Fibroblast of lung (primary cell): Measurements from ENCODE around the gene DHX35. TPM values are rescaled to one million over a fixed set of nuclear protein-coding genes. Genes with fewer than 3 reads are reported as not detected.

Source experiments
- DNase-seq, 2 donors: peaks; one replicate each; pipeline versions ENCODE4 v3.0.0 to v3.0.0-alpha.2; 2010; ENCODE audit warnings: low read depth in 2 of 2
- H2AFZ ChIP-seq: 2 replicates; pipeline ENCODE4 v1.5.1; 2012; ENCODE audit warnings: low read length, control low read depth, inconsistent platforms
- H3K27ac ChIP-seq: 2 replicates; pipeline ENCODE4 v1.5.1; 2011; ENCODE audit warnings: low read length, control low read depth; ENCODE audit not compliant: insufficient read depth
- H3K27me3 ChIP-seq: 2 replicates; pipeline ENCODE4 v1.5.1; 2011; ENCODE audit warnings: mild to moderate bottlenecking, low read length; ENCODE audit not compliant: control insufficient read depth, insufficient read depth
- H3K36me3 ChIP-seq: 2 replicates; pipeline ENCODE4 v1.5.1; 2011; ENCODE audit warnings: low read length; ENCODE audit not compliant: control insufficient read depth, insufficient read depth
- H3K4me1 ChIP-seq: 2 replicates; pipeline ENCODE4 v1.5.1; 2011; ENCODE audit warnings: low read length; ENCODE audit not compliant: control insufficient read depth, insufficient read depth; ENCODE audit errors: extremely low read depth
- H3K4me2 ChIP-seq: 2 replicates; pipeline ENCODE4 v1.5.1; 2011; ENCODE audit warnings: low read length, control low read depth; ENCODE audit not compliant: insufficient read depth; ENCODE audit errors: extremely low read depth
- H3K4me3 ChIP-seq, 4 experiments: fragments of 200-600 bp in 1 of 4; sonication (generic) in 1 of 4; replicated peaks in 1 of 4; 2 replicates each; pipeline ENCODE4 v1.5.1; 2011 to 2016; ENCODE audit warnings: low read length in 4 of 4, low read depth in 3 of 4, mild to moderate bottlenecking in 3 of 4, control low read depth in 2 of 4, inconsistent platforms in 1 of 4, mixed read lengths in 1 of 4; ENCODE audit not compliant: insufficient read depth in 1 of 4; ENCODE audit errors: control extremely low read depth in 1 of 4
- H3K79me2 ChIP-seq: 2 replicates; pipeline ENCODE4 v1.5.1; 2012; ENCODE audit warnings: mild to moderate bottlenecking, low read length, inconsistent platforms; ENCODE audit not compliant: control insufficient read depth, insufficient read depth
- H3K9ac ChIP-seq: 2 replicates; pipeline ENCODE4 v1.5.1; 2011; ENCODE audit warnings: mild to moderate bottlenecking, low read length, control low read depth; ENCODE audit not compliant: insufficient read depth
- H3K9me3 ChIP-seq: 2 replicates; pipeline ENCODE4 v1.5.1; 2012; ENCODE audit warnings: low read depth, low read length; ENCODE audit not compliant: control insufficient read depth, insufficient read depth
- H4K20me1 ChIP-seq: 2 replicates; pipeline ENCODE4 v1.5.1; 2011; ENCODE audit warnings: low read length; ENCODE audit not compliant: control insufficient read depth, insufficient read depth; ENCODE audit errors: extremely low read depth
- CTCF ChIP-seq, 2 donors: IDR thresholded peaks in 1 of 2; conservative IDR thresholded peaks in 1 of 2; 1 replicate in 1 of 2; 2 replicates in 1 of 2; pipeline ENCODE4 v1.5.1; 2011 to 2012; ENCODE audit warnings: low read length in 2 of 2, control low read depth in 1 of 2, inconsistent platforms in 1 of 2, low read depth in 1 of 2, mild to moderate bottlenecking in 1 of 2
- EZH2 ChIP-seq: IDR thresholded peaks from 2 replicates; pipeline ENCODE4 v1.5.1; 2012; ENCODE audit warnings: low read length, control low read depth, mild to moderate bottlenecking; ENCODE audit errors: missing control alignments
- polyA plus RNA-seq, 2 donors: library from polyadenylated mRNA; depleted of rRNA in 1 of 2; stranded (reverse) in 1 of 2; unstranded in 1 of 2; fragments of >200 nt; gene quantifications; 2 replicates each; pipeline ENCODE4 v1.2.1, GENCODE V29; 2011 to 2012; ENCODE audit warnings: missing spikeins in 1 of 2
- total RNA-seq: library from RNA; depleted of rRNA; stranded (reverse); fragments of >200 nt; gene quantifications from 2 replicates; pipeline ENCODE4 v1.2.1, GENCODE V29; 2014

DHX35 gene
- total and polyA plus RNA-seq, 2 donors (not counting 1 experiment from before 2014, with no cell fraction given): 11.4 to 12.1 TPM

GRCh38 chr20:38937000-38937399 is 25.1 kb upstream of the DHX35 start:
- H3K9me3 ChIP-seq: no peaks in the 10 kb centered on the region

GRCh38 chr20:38937978-38938473 is 24.1 kb upstream of the DHX35 start:
- H3K27me3 ChIP-seq: no peaks in the 10 kb centered on the region
- H3K4me3 ChIP-seq: no peak overlapping the region
- H3K4me2 ChIP-seq: no peak overlapping the region
- no peaks in the 10 kb centered on the region for H4K20me1 ChIP-seq
- H3K9ac ChIP-seq: no peak overlapping the region
- H2AFZ ChIP-seq: no peak overlapping the region
- no peak for TF ChIP-seq EZH2
- TF ChIP-seq CTCF (conservative IDR thresholded peaks at IDR 0.05 in 1 of 2, IDR thresholded peaks at IDR 0.05 in 1 of 2; ENCODE audit: low read depth in 1 of 2, low read length in 2 of 2): no peak
- H3K9me3 ChIP-seq: no peaks in the 10 kb centered on the region
- no peak overlapping the region for H3K27ac ChIP-seq
- H3K4me1 ChIP-seq: peaks cover 3% of the 10 kb centered on the region
- peaks cover 2% of the 10 kb centered on the region for H3K36me3 ChIP-seq
- peaks cover 84% of the 10 kb centered on the region for H3K79me2 ChIP-seq
- DNase-seq: no peak

More at GRCh38 chr20:38937000-38937399, 25.1 kb upstream of the DHX35 start:
- DNase-seq: no peak
- Histone ChIP-seq H3K4me3 (no peak overlapping the region), H3K9ac (no peak overlapping the region), H3K79me2 (peaks cover 94% of the 10 kb centered on the region), H2AFZ (no peak overlapping the region), H3K27ac (no peak overlapping the region), H3K4me2 (no peak overlapping the region), H3K27me3 (no peaks in the 10 kb centered on the region), H3K4me1 (peaks cover 8% of the 10 kb centered on the region), H4K20me1 (no peaks in the 10 kb centered on the region), H3K36me3 (peaks cover 2% of the 10 kb centered on the region)
- no peak for TF ChIP-seq EZH2
- no peak for TF ChIP-seq CTCF (conservative IDR thresholded peaks at IDR 0.05 in 1 of 2, IDR thresholded peaks at IDR 0.05 in 1 of 2; ENCODE audit: low read depth in 1 of 2, low read length in 2 of 2)

GRCh38 chr20:38939686-38940085 is 22.5 kb upstream of the DHX35 start:
- H3K4me3 ChIP-seq: no peak overlapping the region
- peaks cover 2% of the 10 kb centered on the region for H3K36me3 ChIP-seq
- no peak overlapping the region for H3K4me2 ChIP-seq
- no peak overlapping the region for H2AFZ ChIP-seq
- H3K79me2 ChIP-seq: peaks cover 70% of the 10 kb centered on the region
- H3K27me3 ChIP-seq: no peaks in the 10 kb centered on the region
- TF ChIP-seq EZH2: no peak
- no peak for TF ChIP-seq CTCF (conservative IDR thresholded peaks at IDR 0.05 in 1 of 2, IDR thresholded peaks at IDR 0.05 in 1 of 2; ENCODE audit: low read depth in 1 of 2, low read length in 2 of 2)
- no peaks in the 10 kb centered on the region for H4K20me1 ChIP-seq
- H3K4me1 ChIP-seq: no peaks in the 10 kb centered on the region
- no peaks in the 10 kb centered on the region for H3K9me3 ChIP-seq
- DNase-seq: no peak
- no peak overlapping the region for H3K27ac ChIP-seq
- no peak overlapping the region for H3K9ac ChIP-seq
